K562 (cell line): ENCODE results near the gene UNC5B. TPM values are rescaled to one million over a fixed set of nuclear protein-coding genes. Genes with fewer than 3 reads are reported as not detected.
A peak's percentile ranks its signal among the peaks of the same experiment; 100 is the strongest.

Experiments
- ATAC-seq: fragments of 200-7000 bp; cut with Tn5 transposase; 3 replicates; pipeline ENCODE4 v1.9.1; 2020; ENCODE audit warnings: moderate library complexity
- BruUV-seq: library from RNA; stranded (reverse); fragments of 400-500 nt; replicated peaks from 2 replicates; lab custom pipeline; 2021; lab: Mats Ljungman, UMichigan
- CTCF ChIA-PET: fragments of 300-600 bp; formaldehyde crosslinking; extraction: SDS; loops from one replicate; lab custom pipeline; 2021; ENCODE audit warnings: low intra/inter-chr PET ratio; lab: Yijun Ruan, JAX
- POLR2A ChIA-PET: fragments of 300-600, 350-650 bp; sonication (Branson Sonifier 250); formaldehyde crosslinking; extraction: SDS; loops from one replicate; lab custom pipeline; 2021; ENCODE audit warnings: antibody characterized with exemption, inconsistent platforms; lab: Yijun Ruan, JAX
- DNase-seq, 4 experiments: peaks; one replicate each; pipeline versions ENCODE4 v3.0.0 to v3.0.0-alpha.2; 2011 to 2018; ENCODE audit warnings: low spot score in 3 of 4, mixed read lengths in 3 of 4; ENCODE audit errors: extremely low read depth in 1 of 4
- FAIRE-seq: peaks from 2 replicates; lab custom pipeline; 2011; peaks lifted over from hg19 to GRCh38; lab: Jason Lieb, UNC
- H2AFZ ChIP-seq: 2 replicates; pipeline ENCODE4 v1.6.0; 2011; ENCODE audit warnings: low read depth, low read length, control low read depth, inconsistent platforms
- H3K27ac ChIP-seq: fragments of 200-600 bp; 3 replicates; pipeline ENCODE4 v1.8.0; 2011; ENCODE audit warnings: low read depth, mild to moderate bottlenecking, control low read depth, inconsistent platforms, low read length, moderate library complexity, mixed read lengths; ENCODE audit errors: extremely low read depth
- H3K27me3 ChIP-seq, 2 experiments: fragments of 300-600 bp in 1 of 2; 2 replicates in 1 of 2; 3 replicates in 1 of 2; pipeline versions ENCODE4 v1.6.0 to v1.8.0; 2011; ENCODE audit warnings: inconsistent platforms in 2 of 2, low read length in 2 of 2, mild to moderate bottlenecking in 1 of 2, mixed read lengths in 1 of 2, moderate library complexity in 1 of 2; ENCODE audit not compliant: control insufficient read depth in 2 of 2, insufficient read depth in 2 of 2
- H3K36me3 ChIP-seq: fragments of 300-600 bp; 3 replicates; pipeline ENCODE4 v1.8.0; 2011; ENCODE audit warnings: mild to moderate bottlenecking, low read length, inconsistent platforms; ENCODE audit not compliant: control insufficient read depth, insufficient read depth
- H3K4me1 ChIP-seq, 2 experiments: fragments of 200-600 bp in 1 of 2; replicated peaks in 1 of 2; 2 replicates in 1 of 2; 3 replicates in 1 of 2; pipeline versions ENCODE4 v1.5.1 to v1.8.0; 2011; ENCODE audit warnings: inconsistent platforms in 2 of 2, low read length in 2 of 2, mild to moderate bottlenecking in 1 of 2, mixed read lengths in 1 of 2, moderate library complexity in 1 of 2; ENCODE audit not compliant: control insufficient read depth in 2 of 2, insufficient read depth in 2 of 2
- H3K4me2 ChIP-seq: 2 replicates; pipeline ENCODE4 v1.6.1; 2011; ENCODE audit warnings: low read length, control low read depth, inconsistent platforms, mixed read lengths; ENCODE audit not compliant: insufficient read depth
- H3K4me3 ChIP-seq: fragments of 200-600 bp; sonication (generic), shearing (Covaris generic); 2 replicates; pipeline ENCODE4 v1.5.1; 2016; ENCODE audit warnings: control low read depth, inconsistent platforms
- H3K79me2 ChIP-seq: fragments of 200-600 bp; 3 replicates; pipeline ENCODE4 v1.8.0; 2011; ENCODE audit warnings: low read length, inconsistent platforms; ENCODE audit not compliant: control insufficient read depth, insufficient read depth
- H3K9ac ChIP-seq, 2 experiments: 2 replicates each; pipeline versions ENCODE4 v1.6.0 to v1.6.1; 2011; ENCODE audit warnings: low read depth in 2 of 2, low read length in 2 of 2, control low read depth in 1 of 2, inconsistent platforms in 1 of 2, mild to moderate bottlenecking in 1 of 2, mixed read lengths in 1 of 2; ENCODE audit not compliant: insufficient read depth in 1 of 2
- H3K9me1 ChIP-seq: one replicate; pipeline ENCODE4 v1.6.0; 2011; ENCODE audit warnings: inconsistent platforms, mild to moderate bottlenecking, low read length, moderate library complexity; ENCODE audit not compliant: control insufficient read depth, insufficient read depth
- H3K9me3 ChIP-seq: replicated peaks from 2 replicates; pipeline ENCODE4 v1.5.1; 2011; ENCODE audit warnings: low read depth, low read length, inconsistent platforms; ENCODE audit not compliant: control insufficient read depth, insufficient read depth
- H4K20me1 ChIP-seq: replicated peaks from 2 replicates; pipeline ENCODE4 v1.6.1; 2011; ENCODE audit warnings: low read length, inconsistent platforms, mixed read lengths; ENCODE audit not compliant: control insufficient read depth, insufficient read depth
- NFIC ChIP-seq: fragments of 450-650 bp; IDR thresholded peaks from 2 replicates; pipeline ENCODE4 v1.6.1; 2017; ENCODE audit warnings: mild to moderate bottlenecking, inconsistent platforms
- ZBTB1 ChIP-seq: sonication (generic); formaldehyde crosslinking; IDR thresholded peaks from 2 replicates; pipeline ENCODE4 v1.8.1; 2023; ENCODE audit warnings: missing genetic modification reagents, low read depth, mild to moderate bottlenecking, borderline replicate concordance
- WGBS: fragments of 100-300 bp; shearing (Covaris generic); methylation state at CpG from one replicate; pipeline ENCODE4 v1.1.6; 2016; ENCODE audit warnings: low coverage, mixed read lengths; ENCODE audit not compliant: insufficient coverage; ENCODE audit errors: missing lambda C conversion rate; 5-methylcytosine and 5-hydroxymethylcytosine counted together
- in situ Hi-C: fragments of 300-500 bp; cut with MboI; formaldehyde crosslinking; loops from 4 replicates; pipeline ENCODE4 v1.15.0; 2018; ENCODE audit warnings: inconsistent platforms, mixed read lengths
- intact Hi-C: fragments of 100-400 bp; cut with micrococcal nuclease; formaldehyde crosslinking; loops from 2 replicates; pipeline ENCODE4 v1.14.2; 2022
- polyA plus RNA-seq, 8 experiments: library from polyadenylated mRNA; depleted of rRNA in 4 of 8; stranded (reverse) in 5 of 8; unstranded in 3 of 8; fragments of >200 nt; fragmentation: Nextera tagmentation in 2 of 8; fragmentation: Illumina TruSeq in 1 of 8; extraction: Ambion mirVana in 2 of 8; extraction: Trizol in 1 of 8; gene quantifications; 2 replicates each; pipeline versions ENCODE4 v1.2.1 to v1.2.3, GENCODE V29; 2011 to 2014; ENCODE audit warnings: inconsistent platforms in 1 of 8, missing spikeins in 1 of 8
- total RNA-seq, 7 experiments: library from RNA; depleted of rRNA in 6 of 7; stranded (reverse); fragments of >200 nt in 6 of 7; fragmentation: Illumina TruSeq in 2 of 7; extraction: Trizol in 2 of 7; gene quantifications; 2 replicates each; pipeline versions ENCODE4 v1.2.1 to v1.2.3, GENCODE V29; 2011 to 2021; ENCODE audit warnings: low replicate concordance in 1 of 7
- TF ChIP-seq, protein P1 (sequence below): fragments of 450-650 bp; IDR thresholded peaks from 2 replicates; pipeline ENCODE4 v1.6.1; 2018; ENCODE audit not compliant: partially characterized antibody

The UNC5B gene
- total and polyA plus RNA-seq, 9 of the 15 experiments (the other 6 are each of a cell fraction or from before 2014, with no cell fraction given): 0.10 to 8.4 (median 2.1) TPM

DNA sequence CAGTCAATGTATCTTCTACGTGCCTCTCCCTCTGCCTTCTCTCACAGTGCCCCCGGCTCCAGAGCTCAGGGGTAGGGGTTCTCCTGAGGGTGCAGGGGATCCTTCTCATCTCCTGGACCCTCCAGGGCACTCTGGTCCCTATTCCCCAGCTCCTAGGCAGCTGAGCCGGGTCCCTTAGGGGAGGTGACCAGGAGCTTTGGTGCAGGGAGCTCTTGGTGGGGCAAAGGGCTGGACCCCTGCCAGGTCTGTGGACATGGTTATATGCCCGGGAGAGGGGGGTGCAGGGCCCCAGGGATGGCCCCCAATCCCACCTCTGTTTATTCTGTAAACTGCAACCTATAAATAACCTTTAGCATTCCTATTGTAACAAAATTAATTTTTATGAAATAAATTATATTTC lies 90.1 kb downstream of the UNC5B start:
- BruUV-seq: no TSS peak
- POLR2A ChIA-PET: interaction anchor here (0.7 kb wide), 1 partner anchor 10 kb away, joined by 3 read pairs; no protein-coding TSS in a partner anchor
- intact Hi-C loops: no loop called here
- Histone ChIP-seq H3K4me2 (no peak overlapping the region), H3K9me3 (no peaks in the 10 kb centered on the region), H3K79me2 (no peaks in the 10 kb centered on the region), H3K27me3 (peaks cover 7 to 60% of the 10 kb centered on the region in 2 experiments; a peak in 4 of 5 replicates), H3K9me1 (no peaks in the 10 kb centered on the region), H3K36me3 (no peaks in the 10 kb centered on the region), H3K9ac (no peak overlapping the region), H3K27ac (no peak overlapping the region), H4K20me1 (peaks cover 6% of the 10 kb centered on the region; the same call in 1 of the 2 replicates), H2AFZ (no peak overlapping the region), H3K4me3 (no peak overlapping the region), H3K4me1 (peaks cover 0 to 9% of the 10 kb centered on the region in 2 experiments; a peak in 1 of 5 replicates)
- TF ChIP-seq ZBTB1 (CRISPR knock-in tag): no peak
- TF ChIP-seq, protein P1, sequence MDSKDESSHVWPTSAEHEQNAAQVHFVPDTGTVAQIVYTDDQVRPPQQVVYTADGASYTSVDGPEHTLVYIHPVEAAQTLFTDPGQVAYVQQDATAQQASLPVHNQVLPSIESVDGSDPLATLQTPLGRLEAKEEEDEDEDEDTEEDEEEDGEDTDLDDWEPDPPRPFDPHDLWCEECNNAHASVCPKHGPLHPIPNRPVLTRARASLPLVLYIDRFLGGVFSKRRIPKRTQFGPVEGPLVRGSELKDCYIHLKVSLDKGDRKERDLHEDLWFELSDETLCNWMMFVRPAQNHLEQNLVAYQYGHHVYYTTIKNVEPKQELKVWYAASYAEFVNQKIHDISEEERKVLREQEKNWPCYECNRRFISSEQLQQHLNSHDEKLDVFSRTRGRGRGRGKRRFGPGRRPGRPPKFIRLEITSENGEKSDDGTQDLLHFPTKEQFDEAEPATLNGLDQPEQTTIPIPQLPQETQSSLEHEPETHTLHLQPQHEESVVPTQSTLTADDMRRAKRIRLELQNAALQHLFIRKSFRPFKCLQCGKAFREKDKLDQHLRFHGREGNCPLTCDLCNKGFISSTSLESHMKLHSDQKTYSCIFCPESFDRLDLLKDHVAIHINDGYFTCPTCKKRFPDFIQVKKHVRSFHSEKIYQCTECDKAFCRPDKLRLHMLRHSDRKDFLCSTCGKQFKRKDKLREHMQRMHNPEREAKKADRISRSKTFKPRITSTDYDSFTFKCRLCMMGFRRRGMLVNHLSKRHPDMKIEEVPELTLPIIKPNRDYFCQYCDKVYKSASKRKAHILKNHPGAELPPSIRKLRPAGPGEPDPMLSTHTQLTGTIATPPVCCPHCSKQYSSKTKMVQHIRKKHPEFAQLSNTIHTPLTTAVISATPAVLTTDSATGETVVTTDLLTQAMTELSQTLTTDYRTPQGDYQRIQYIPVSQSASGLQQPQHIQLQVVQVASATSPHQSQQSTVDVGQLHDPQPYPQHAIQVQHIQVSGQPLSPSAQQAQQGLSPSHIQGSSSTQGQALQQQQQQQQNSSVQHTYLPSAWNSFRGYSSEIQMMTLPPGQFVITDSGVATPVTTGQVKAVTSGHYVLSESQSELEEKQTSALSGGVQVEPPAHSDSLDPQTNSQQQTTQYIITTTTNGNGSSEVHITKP: no peak
- TF ChIP-seq NFIC: 0 out of 2 replicates have a peak, but pooled peaks have one; percentile 15
- in situ Hi-C loops: loop anchor here (25.0 kb wide), 1 partner anchor 1035 kb away; no protein-coding TSS in a partner anchor
- ATAC-seq (no peak), FAIRE-seq (no peak), DNase-seq (no peak)
- 5% methylated on average over 4 of the region's 4 CpGs for WGBS
- CTCF ChIA-PET: interaction anchor here (0.7 to 1.4 kb wide), 4 partner anchors 11 to 593 kb away, joined by 3 to 4 read pairs (median 3); no protein-coding TSS in a partner anchor
